Right ventricle myocardium inferior (tissue), 1 donor: ENCODE data around the gene ZCCHC14. TPM values are rescaled to one million over a fixed set of nuclear protein-coding genes. Genes with fewer than 3 reads are reported as not detected.

Experiments used
- ATAC-seq: fragments of 200-7000 bp; cut with Tn5 transposase; one replicate; pipeline ENCODE4 v1.9.1; 2020; ENCODE audit warnings: mild to moderate bottlenecking, moderate library complexity
- DNase-seq: peaks from one replicate; pipeline ENCODE4 v3.0.0; 2021; ENCODE audit errors: missing footprints
- intact Hi-C: fragments of 100-400 bp; cut with DNase I; formaldehyde crosslinking; loops from one replicate; pipeline ENCODE4 v1.11.0; 2022
- total RNA-seq: library from RNA; stranded (reverse); fragmentation: NEBNext Ultra II Directional; extraction: Animal tissue kit (Norgen Biotek cat#: 25700); gene quantifications from one replicate; pipeline ENCODE4 v1.2.1, GENCODE V29; 2021
- donor health status: DM: no; HTN: yes; CAD: no; lungs with severe emphysema.

Gene ZCCHC14
- total RNA-seq, 1 donor from 2014 or later: 14.4 TPM

- intact Hi-C loops: no loop called here
These were observed 49.8 kb downstream of the ZCCHC14 start for GRCh38 chr16:87443016-87443415.

GRCh38 chr16:87442581-87442966, 50.2 kb downstream of the ZCCHC14 start:
- intact Hi-C loops: no loop called here
- no peak for ATAC-seq
- DNase-seq: no peak

More at GRCh38 chr16:87443016-87443415, 49.8 kb downstream of the ZCCHC14 start:
- DNase-seq: no peak
- no peak for ATAC-seq

DNA sequence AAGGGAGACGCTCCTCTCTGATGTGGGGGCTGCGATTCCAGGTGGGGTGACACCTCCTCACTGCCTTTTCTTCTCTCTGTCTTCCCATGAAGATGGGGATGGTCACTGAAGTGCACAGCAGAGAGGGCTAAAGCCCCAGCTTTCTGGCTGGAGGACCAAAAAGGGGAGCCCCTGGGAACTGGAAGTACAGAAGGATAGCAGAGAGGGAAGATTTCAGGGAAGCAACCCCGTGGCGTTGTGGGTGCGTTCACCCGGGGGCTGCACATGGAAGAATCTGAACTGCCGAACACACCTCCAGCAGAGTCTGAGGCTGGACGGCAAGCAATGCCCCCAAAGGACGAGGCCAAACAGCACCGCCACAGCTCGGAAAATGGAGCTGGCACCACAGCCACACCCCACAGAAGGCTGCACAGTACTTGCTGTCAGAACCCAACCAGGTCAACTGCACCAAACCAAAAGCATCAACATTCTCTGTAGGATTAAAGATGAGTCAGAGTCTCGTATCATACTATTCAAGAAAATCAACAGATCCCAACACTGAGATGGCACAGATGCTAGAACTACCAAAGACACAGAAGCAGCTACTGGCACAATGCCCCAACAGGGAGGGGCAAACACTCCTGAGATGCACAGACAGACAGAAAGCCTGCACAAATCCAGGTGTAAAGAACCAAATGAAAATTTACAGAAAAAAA, 50.8 kb downstream of the ZCCHC14 start:
- ATAC-seq: no peak
- intact Hi-C loops: no loop called here
- no peak for DNase-seq

GRCh38 chr16:87439926-87440325, 52.9 kb downstream of the ZCCHC14 start:
- DNase-seq (no peak), ATAC-seq (no peak)
- intact Hi-C loops: loop anchor here (10.0 kb wide), 1 partner anchor 55 kb away; the partner anchor contains the start of gene ZCCHC14

DNA sequence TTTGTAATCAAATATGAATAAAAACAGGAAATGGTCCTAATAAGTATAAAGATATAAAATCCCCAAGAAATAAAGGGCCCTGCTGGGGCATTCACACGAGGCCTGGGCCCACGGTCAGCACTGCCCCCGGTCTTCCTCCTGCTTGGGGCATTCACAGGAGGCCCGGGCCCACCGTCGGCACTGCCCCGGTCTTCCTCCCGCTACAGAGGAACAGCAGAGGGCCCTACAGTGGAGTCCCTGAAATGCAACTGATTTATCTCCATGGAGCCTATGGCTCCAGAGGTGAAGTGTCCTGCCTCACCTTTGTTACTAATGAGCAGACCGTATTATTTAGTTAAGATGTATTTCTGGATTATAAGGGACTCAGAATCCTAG, 54.2 kb downstream of the ZCCHC14 start:
- intact Hi-C loops: loop anchor here (10.0 kb wide), 1 partner anchor 56 kb away; the partner anchor contains the start of gene ZCCHC14
- ATAC-seq (no peak), DNase-seq (no peak)

DNA sequence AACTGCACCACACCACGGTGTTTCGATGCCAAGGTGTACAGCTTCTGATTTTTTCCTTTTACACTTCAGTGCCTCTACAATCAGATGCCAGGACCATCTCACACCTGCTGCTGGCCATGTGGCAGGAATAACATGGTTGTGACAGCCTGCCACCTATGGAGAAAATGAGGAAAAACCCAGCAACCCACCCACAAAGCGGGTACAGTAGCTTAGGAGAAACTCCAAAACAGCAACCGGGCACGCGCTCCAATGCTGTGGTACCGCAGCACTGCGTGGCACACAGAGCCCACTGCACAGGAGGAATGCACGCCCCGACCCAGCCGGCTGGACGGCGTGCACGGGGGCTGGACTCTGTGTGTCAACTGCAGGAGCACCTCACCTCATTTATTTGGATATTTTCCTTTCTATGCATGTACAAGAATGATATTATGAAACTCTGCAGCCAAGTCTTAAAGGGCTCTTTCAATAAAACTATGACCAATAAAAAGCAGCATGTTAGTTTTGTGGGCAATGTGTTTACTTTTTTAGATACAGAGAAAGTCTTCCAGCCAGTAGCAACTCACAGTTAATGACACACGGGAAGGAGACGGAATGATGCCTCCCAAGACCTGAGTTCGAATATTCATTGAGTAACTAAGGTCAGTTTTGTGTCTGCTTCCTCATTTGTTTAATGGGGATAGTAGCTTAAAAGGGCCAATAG, 54.8 kb downstream of the ZCCHC14 start:
- no peak for DNase-seq
- intact Hi-C loops: loop anchor here (10.0 kb wide), 1 partner anchor 57 kb away; the partner anchor contains the start of gene ZCCHC14
- no peak for ATAC-seq

- no peak for DNase-seq
- intact Hi-C loops: loop anchor here (10.0 kb wide), 1 partner anchor 57 kb away; the partner anchor contains the start of gene ZCCHC14
- no peak for ATAC-seq
These were observed 55.5 kb downstream of the ZCCHC14 start for GRCh38 chr16:87437327-87437726.

- intact Hi-C loops: loop anchor here (10.0 kb wide), 1 partner anchor 58 kb away; the partner anchor contains the start of gene ZCCHC14
- no peak for DNase-seq
- peak; percentile 33 for ATAC-seq
These were observed 56.3 kb downstream of the ZCCHC14 start for GRCh38 chr16:87436225-87437172.

- no peak for DNase-seq
- peak; percentile 21 for ATAC-seq
- intact Hi-C loops: loop anchor here (10.0 kb wide), 1 partner anchor 59 kb away; the partner anchor contains the start of gene ZCCHC14
These were observed 57.2 kb downstream of the ZCCHC14 start for GRCh38 chr16:87435372-87436224.

- ATAC-seq (no peak), DNase-seq (no peak)
- intact Hi-C loops: loop anchor here (10.0 kb wide), 1 partner anchor 61 kb away; the partner anchor contains the start of gene ZCCHC14
These were observed 58.6 kb downstream of the ZCCHC14 start for GRCh38 chr16:87434146-87434667.

- DNase-seq (no peak), ATAC-seq (no peak)
- intact Hi-C loops: loop anchor here (10.0 kb wide), 1 partner anchor 62 kb away; the partner anchor contains the start of gene ZCCHC14
These were observed 60.4 kb downstream of the ZCCHC14 start for GRCh38 chr16:87432330-87432915.

- intact Hi-C loops: loop anchor here (10.0 kb wide), 1 partner anchor 63 kb away; the partner anchor contains the start of gene ZCCHC14
- ATAC-seq (no peak), DNase-seq (no peak)
These were observed 60.9 kb downstream of the ZCCHC14 start for GRCh38 chr16:87431926-87432325.

GRCh38 chr16:87426423-87427215, 66.2 kb downstream of the ZCCHC14 start:
- ATAC-seq (no peak), DNase-seq (peak; percentile 55)
- intact Hi-C loops: no loop called here

DNA sequence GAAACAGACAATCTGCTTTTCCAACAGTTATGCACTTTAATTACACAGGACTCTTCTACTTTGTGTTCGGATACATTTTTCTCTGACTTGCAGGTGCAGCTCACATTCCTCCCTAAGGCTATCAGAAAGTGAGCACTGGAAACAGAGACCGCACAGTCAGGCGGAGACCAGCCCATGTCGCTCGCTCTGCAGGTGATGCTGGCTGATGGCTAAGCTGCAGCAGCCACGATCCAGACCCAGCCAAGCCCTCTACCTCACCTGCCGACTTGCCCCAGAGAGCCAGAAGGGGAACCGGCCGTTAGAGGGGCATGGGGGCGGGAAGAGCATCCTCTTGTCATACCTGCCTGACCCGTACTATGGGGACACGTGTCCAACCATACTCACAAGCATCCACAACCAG, 66.9 kb downstream of the ZCCHC14 start:
- intact Hi-C loops: no loop called here
- ATAC-seq (no peak), DNase-seq (no peak)

DNA sequence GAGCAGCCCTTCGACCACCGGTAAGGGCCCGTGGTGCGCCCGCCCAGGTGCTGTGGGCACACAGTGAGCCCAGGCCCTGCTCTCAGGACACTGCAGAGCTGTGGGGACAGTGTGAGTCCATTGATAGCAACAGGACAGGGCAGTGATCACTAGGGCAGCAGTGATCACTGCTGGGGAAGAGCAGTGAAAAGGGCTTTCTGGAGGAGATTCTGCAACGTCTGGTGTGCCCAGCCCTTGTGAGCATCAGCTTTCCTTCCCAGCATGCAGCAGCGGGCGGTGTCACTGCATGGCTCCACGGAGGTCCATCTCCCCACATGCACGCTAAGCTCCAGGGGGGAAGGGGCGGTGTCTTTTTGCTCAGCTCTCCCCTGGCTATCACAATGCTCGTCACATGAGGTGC, 68.6 kb downstream of the ZCCHC14 start:
- ATAC-seq: peak; percentile 26
- peak; percentile 53 for DNase-seq
- intact Hi-C loops: no loop called here

DNA sequence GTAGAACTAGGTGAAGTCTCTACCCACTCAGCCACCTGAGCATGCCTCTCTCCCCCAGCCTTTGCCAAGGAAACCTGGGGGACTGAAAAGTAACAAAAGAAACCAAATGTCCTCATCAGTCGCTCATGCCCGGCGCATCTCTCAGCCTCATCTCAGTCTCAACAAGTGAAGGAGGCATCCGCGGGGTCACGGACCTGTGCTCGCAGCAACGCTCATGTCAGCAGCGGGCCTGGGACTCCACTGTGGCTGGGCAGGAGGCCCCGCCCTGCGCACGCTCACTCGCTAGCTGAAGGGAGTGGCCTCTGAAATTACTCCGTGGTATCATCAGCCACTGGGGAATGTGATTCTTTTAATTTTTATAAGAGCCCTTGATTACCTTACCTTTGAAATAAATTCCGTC, 69.4 kb downstream of the ZCCHC14 start:
- intact Hi-C loops: no loop called here
- DNase-seq: peak; percentile 51

More for the DNA sequence above, 69.4 kb downstream of the ZCCHC14 start:
- ATAC-seq: no peak
